ENCODE data around the gene HSPB1.

DNA sequence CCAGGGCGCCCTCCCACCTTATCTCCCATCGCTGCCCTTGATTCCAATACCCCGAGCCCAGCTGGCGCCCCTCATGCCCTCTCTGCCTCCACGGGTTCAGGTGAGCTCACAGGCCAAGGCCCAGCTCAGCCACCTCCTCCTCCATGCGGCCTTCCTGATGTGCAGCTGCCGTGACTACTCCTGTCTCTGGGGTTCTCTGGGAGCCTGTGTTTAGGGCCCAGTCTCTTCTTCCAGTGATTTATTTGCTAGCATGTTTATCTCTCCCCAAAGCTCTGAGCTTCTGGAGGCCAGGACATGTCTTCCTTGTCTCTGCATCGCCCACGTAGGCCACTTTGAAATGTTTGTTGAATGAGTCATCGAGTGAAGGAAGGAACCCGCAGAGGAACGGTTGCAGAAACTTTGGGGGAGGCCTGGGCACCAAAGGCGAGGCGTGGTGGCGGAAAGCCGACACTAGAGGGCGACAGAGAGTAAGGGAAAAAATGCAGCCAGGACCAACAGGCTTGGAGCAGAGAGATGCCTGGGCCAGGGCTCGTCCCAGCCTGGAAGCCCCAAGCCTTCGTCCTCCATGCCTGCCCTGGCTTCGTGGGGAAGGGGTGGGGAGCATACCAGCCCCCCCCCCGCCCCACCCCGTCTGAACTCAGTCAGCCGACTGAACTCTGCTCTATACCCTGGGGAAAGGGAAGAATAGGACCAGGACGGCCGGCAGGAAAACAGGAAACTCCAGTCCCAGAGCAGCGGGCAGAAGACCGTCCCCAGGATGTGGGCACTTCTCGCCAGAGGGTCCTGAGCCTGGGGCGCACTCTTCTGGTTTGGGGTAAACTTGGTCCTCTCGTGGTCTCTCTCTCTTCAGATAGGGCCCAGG, 10.9 kb upstream of the HSPB1 start:
- TF ChIP-seq POLR2AphosphoS5 (IDR thresholded peaks at IDR 0.05; ENCODE audit: low read depth, low read length) (no peak), TAF1 (IDR thresholded peaks at IDR 0.05; ENCODE audit: low read depth, low read length) (no peak), POLR2A (IDR thresholded peaks at IDR 0.05; ENCODE audit: low read depth, low read length) (no peak), POU2F2 (IDR thresholded peaks at IDR 0.05; ENCODE audit: low read depth, low read length) (no peak)

Data from GM12891 (cell line).